HG03460 (cell line): ENCODE data around the gene TNNI3.
"Not testable (repeated sequence)": the region's sequence is repeated elsewhere in the genome, so short reads cannot be mapped to it uniquely, and the experiment has no call there.

Experiments used
- ATAC-seq: cut with Tn5 transposase; IDR thresholded peaks from one replicate; pipeline ENCODE4 v1.9.1; 2021; ENCODE audit not compliant: unreplicated experiment

The TNNI3 gene

DNA sequence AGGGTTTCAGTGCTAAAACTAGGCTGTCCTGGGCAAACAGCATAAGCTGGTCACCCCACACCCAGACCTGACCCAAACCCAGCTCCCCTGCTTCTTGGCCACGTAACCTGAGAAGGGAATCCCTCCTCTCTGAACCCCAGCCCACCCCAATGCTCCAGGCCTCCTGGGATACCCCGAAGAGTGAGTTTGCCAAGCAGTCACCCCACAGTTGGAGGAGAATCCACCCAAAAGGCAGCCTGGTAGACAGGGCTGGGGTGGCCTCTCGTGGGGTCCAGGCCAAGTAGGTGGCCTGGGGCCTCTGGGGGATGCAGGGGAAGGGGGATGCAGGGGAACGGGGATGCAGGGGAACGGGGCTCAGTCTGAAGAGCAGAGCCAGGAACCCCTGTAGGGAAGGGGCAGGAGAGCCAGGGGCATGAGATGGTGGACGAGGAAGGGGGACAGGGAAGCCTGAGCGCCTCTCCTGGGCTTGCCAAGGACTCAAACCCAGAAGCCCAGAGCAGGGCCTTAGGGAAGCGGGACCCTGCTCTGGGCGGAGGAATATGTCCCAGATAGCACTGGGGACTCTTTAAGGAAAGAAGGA, 42.9 kb downstream of the TNNI3 start:
- ATAC-seq = no peak

DNA sequence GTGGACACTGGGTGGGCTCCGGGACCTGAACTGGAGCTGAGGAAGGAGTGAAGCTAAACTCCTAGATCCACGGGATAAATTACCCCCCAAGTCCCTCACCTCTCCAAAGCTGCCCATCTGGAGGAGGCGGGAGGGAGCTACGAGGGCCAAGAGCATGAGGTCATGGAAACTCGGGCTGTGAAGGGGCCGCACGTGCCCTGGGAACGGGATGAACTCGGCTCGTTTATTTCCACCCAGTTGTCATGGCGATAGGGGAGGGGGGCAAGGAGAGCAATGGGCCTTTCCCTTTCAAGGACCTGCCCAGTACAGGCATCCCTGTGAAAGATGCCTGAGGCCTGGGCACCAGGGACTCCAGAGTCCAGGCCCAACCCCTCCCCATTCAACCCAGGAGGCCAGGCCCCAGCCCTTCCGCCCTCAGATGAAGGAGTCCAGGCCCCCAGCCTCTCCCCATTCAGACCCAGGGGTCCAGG, 43.9 kb downstream of the TNNI3 start:
- ATAC-seq = no peak

DNA sequence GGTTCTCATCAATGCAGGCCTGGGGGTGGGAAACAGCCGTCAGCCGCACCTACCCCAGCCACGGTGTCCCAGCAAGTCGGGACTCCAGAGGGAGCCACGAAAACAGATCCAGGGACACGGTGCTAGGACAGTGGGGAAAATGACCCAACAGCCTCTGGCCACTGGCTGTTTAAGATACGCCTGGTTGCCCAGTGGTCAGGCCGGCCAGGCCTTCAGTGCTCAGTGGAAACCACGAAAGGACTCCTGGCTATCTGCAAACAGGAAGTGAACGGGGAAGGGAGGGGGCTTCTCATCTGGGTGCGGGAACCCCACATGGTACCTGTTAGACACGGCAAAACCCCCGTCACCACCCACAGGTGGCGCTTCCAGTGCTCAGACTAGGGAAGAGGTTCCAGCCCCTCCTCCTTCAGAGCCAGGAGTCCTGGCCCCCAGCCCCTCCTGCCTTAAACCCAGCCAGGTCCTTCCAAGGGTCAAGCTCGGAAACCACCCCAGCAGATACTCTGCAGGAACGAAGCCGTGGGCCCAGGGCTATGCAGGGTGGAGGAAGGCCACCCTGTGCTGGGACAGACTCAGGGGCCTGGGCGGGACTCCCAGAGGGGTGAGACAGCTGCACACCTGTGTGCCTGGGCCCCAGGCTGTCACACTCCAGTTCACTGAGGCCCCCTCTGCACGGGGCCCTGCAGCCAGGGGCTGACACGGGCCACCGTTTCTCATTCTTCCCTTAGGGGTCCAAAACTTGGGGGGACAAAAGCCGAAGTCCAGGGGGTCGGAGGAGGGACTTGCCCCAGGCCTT, 44.6 kb downstream of the TNNI3 start:
- ATAC-seq = no peak

DNA sequence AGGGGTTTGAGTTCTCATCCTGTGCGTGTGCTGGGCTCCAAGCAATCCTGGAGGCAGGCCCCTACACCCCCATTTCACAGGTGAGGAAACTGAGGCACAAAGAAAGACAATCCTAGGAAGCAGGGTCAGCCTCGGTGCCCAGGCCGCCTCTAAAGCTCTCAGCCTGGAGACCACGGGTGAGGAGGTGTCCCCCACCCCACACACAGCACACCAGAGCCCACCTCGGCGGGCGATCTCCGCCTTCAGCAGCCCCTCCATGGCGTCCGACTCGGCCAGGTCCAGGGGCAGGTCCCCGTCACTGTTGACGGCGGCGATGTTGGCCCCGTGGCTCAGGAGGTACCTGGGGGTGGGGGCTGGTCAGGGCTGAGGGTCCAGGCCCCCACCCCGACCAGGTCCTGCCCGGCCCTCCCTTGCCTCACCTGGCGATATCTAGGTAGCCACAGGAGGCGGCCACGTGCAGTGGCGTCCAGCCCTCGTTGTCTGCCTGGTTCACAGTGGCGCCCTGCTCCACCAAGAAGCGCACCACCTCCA, 45.2 kb downstream of the TNNI3 start:
- ATAC-seq = no peak

DNA sequence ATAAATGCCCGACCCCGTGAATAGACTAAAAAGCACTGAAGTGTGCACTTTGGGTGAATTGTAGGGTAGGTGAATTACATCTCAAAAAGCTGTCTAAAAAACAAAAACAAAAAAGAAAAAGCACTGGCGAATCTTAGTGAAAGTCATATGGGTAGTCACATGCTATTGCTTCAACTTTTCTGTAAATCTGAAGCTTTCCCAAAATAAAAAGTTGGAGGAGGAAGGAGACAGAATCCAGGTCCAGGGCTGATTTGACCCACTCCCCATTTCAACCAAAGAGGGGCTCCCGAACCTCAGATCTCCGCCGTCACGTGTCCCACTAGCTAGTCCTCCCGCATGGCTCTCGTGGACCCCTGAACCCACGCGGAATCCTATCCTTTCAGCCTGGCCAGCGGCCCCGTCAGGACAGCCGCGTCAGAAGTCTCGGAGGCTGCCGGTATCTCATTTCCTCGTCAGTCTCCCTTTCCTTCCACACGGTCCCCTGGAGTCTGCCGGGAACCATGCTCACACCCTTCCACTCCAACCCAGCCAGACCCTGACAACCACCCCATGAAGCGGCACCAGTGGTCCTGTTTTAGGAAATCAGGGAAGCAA, 46.2 kb downstream of the TNNI3 start:
- ATAC-seq = no peak

DNA sequence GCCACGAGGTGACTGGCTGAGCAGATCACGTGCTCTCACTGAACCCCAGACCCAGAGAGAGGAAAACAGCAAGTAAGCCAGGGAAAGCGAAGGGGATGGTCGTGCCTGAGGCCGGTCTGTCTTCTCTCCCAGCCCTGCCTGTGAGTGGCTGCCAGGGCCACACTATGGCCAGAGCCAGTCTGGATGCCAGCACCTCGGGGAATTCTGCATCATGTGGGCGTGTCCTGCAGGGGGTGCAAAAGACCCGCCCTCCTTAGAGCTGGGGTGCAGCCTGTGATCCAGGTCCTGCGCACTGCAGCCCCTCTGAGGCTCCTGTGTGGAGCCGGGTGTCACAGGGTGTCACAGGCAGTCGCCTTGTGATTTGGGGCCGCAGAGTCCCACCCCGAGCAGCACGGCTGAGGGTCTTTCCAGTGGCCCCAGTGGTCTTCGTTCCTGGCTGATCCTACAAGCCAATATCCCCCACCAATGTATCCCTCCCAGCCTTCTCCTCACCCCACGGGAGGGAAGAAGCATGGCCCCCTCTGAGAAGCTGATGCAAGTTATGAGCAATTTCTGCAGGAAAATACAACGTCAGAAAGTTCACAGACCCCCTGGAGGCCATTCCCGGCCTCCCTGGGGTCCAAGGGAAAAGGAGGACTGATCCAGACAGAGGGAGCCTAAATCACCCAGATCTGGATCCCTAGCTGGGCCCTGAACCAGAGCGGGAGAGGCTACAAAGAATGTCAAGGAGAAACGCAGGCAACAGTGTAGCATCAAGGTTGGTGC, 47.8 kb downstream of the TNNI3 start:
- ATAC-seq = no peak

DNA sequence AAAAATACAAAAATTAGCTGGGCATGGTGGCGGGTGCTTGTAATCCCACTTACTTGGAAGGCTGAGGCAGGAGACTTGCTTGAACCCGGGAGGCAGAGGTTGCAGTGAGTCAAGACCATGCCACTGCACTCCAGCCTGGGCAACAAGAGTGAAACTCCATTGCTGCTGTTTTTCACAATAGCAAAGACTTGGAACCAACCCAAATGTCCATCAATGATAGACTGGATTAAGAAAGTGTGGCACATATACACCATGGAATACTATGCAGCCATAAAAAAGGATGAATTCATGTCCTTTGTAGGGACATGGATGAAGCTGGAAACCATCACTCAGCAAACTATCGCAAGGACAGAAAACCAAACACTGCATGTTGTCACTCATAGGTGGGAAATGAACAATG, 50.3 kb downstream of the TNNI3 start:
- not testable (repeated sequence) for ATAC-seq

DNA sequence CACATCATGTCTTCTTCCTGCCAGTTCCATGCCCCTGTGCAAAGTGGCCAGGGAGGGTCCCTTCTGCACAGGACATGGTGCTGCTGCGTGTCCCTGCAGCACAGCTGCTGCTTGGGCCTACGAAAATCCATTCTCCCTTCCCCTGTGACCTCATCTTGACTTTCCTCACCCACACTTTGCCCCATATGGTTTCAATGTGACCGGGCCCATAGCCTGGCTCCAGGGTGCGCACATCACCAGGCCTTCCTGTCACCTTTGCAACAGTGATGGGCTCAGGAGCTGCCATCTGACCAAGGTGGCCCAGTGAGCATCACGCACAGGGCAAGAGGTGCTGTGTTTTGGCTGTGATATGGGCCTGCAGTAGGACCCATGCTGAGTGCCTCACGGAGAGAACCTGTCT, 50.9 kb downstream of the TNNI3 start:
- ATAC-seq = no peak

DNA sequence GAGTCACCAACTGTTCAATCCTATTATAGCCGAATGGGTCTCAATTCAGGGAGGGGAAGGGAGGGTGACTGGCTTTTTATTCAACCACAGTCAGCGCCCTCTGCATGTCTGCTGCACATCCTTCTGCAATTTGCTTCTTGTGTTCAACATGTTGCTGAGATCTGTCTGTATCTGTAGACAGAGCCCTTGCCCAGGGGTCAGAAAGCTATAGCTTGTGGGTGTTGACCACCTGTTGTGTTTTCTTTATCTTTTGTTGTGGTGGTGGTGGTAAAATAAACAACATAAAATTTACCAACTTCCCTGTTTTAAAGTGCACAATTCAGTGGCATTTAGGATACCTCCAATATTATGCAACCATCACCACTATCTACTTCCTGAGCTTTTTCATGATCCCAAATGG, 52.3 kb downstream of the TNNI3 start:
- ATAC-seq = no peak

DNA sequence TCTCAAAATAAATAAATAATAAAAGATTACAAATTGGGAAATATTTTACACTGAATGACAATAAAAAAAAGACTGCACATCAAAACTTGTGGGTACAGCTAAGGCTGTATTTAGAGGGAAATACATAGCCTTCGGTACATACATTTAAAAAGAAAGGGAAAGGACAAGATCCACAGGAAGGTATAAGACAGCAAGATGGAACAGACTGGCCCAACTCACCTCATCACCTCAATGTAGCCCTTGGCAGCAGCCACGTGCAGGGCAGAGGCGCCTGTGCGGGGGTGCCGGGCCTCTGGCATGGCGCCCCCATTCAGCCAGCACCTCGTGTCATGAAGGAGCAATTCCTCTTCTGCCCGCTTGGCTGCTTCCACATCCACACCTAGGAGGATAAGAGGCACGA, 54.3 kb downstream of the TNNI3 start:
- ATAC-seq = no peak
